ENCODE data around the gene NPW.

The NPW gene

DNA sequence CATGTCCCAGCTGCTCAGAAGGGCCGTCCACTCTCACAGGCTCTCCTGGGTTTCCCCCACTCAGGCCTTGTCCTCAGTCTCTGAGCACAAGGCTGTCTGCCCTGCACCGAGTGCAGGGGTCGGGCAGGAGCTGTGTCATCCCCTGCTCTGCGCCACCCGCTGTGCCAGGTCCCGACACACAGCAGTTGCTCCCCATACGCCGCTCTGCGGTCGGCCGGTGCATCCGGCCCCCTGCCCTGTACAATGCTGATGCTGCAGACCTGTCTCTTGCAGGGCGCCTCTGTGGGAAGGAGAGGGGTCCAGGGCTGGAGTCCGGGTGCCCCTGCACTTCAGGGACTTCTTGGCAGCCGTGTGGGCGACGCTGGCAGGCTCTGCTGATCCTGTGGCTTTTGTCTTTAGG is 34.3 kb downstream of the NPW start:
- Histone ChIP-seq H3K27ac (no peak overlapping the region), H3K4me1 (ENCODE audit: control insufficient read depth in 1 of 2, insufficient read depth in 1 of 2, low read depth in 1 of 2, low read length in 1 of 2) (peaks cover 0 to 2% of the 10 kb centered on the region in 2 experiments), H3K36me3 (peaks cover 86% of the 10 kb centered on the region), H3K27me3 (no peaks in the 10 kb centered on the region), H3K9me3 (no peaks in the 10 kb centered on the region), H3K4me3 (ENCODE audit: low read depth in 1 of 2, low read length in 1 of 2) (no peak overlapping the region)
- TF ChIP-seq, protein P1, sequence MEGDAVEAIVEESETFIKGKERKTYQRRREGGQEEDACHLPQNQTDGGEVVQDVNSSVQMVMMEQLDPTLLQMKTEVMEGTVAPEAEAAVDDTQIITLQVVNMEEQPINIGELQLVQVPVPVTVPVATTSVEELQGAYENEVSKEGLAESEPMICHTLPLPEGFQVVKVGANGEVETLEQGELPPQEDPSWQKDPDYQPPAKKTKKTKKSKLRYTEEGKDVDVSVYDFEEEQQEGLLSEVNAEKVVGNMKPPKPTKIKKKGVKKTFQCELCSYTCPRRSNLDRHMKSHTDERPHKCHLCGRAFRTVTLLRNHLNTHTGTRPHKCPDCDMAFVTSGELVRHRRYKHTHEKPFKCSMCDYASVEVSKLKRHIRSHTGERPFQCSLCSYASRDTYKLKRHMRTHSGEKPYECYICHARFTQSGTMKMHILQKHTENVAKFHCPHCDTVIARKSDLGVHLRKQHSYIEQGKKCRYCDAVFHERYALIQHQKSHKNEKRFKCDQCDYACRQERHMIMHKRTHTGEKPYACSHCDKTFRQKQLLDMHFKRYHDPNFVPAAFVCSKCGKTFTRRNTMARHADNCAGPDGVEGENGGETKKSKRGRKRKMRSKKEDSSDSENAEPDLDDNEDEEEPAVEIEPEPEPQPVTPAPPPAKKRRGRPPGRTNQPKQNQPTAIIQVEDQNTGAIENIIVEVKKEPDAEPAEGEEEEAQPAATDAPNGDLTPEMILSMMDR (IDR thresholded peaks at IDR 0.05): no peak

DNA sequence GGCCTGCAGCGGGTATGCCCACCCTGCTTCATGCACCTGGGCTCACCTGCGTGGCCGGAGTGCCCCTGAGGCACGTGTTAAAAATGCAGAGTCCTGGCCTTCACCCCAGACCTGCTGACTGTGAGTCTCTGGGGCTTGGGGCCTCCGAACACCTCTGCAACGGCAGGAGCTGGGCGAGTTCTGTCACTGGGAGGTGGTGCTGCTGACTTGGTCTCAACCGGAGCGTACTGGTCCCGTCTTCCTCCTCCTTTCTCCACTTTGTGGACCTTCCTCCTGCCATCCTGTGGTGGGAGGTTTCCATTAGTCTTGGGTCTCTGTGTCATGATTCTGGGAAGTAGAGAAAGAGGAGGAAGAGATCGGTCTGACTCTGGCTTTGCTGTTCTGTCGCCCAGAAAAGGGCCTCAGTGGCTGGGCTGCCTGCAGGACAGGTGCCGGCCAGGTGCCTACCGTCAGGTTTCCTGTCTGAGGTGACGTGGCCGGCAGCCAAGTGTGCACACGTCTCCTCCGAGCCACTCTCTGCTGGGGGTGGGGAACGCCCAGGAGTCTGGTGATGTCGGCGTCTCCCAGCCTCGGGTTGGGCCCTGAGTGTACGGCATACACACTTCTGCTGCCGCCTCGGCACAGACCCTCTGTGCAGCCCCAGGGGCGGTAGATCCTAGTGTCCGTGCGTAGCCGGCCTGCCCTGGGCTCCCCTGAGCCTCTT is 35.1 kb downstream of the NPW start:
- no peaks in the 10 kb centered on the region for H3K9me3 ChIP-seq
- H3K4me1 ChIP-seq (ENCODE audit: control insufficient read depth in 1 of 2, insufficient read depth in 1 of 2, low read depth in 1 of 2, low read length in 1 of 2): no peaks in the 10 kb centered on the region
- TF ChIP-seq, protein P1 (IDR thresholded peaks at IDR 0.05): no peak
- no peaks in the 10 kb centered on the region for H3K27me3 ChIP-seq
- H3K4me3 ChIP-seq (ENCODE audit: low read depth in 1 of 2, low read length in 1 of 2): no peak overlapping the region
- peaks cover 90% of the 10 kb centered on the region for H3K36me3 ChIP-seq
- H3K27ac ChIP-seq: no peak overlapping the region

DNA sequence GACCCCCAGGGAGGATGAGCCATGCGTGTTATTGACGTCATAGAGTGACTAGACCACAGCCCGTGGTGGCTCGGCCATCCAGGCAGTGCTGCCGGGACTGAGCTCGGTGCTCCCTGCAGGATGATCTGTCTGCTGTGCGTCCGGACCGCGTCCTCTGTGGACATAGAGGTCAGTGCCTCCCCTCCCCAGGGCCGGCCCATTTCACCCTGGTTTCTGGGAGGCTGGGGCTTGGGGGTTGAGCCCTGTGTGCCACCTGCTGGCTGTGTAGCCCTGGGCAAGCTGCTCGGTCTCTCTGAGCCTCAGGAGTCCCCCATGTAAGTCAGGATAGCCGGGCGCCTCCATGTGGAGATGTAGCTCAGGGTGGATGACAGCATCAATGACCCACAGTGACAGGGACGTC is 36.5 kb downstream of the NPW start:
- Histone ChIP-seq H3K36me3 (peaks cover 93% of the 10 kb centered on the region), H3K27me3 (no peaks in the 10 kb centered on the region), H3K4me1 (ENCODE audit: control insufficient read depth in 1 of 2, insufficient read depth in 1 of 2, low read depth in 1 of 2, low read length in 1 of 2) (no peaks in the 10 kb centered on the region), H3K4me3 (ENCODE audit: low read depth in 1 of 2, low read length in 1 of 2) (no peak overlapping the region), H3K9me3 (no peaks in the 10 kb centered on the region), H3K27ac (no peak overlapping the region)
- TF ChIP-seq, protein P1 (IDR thresholded peaks at IDR 0.05): no peak

DNA sequence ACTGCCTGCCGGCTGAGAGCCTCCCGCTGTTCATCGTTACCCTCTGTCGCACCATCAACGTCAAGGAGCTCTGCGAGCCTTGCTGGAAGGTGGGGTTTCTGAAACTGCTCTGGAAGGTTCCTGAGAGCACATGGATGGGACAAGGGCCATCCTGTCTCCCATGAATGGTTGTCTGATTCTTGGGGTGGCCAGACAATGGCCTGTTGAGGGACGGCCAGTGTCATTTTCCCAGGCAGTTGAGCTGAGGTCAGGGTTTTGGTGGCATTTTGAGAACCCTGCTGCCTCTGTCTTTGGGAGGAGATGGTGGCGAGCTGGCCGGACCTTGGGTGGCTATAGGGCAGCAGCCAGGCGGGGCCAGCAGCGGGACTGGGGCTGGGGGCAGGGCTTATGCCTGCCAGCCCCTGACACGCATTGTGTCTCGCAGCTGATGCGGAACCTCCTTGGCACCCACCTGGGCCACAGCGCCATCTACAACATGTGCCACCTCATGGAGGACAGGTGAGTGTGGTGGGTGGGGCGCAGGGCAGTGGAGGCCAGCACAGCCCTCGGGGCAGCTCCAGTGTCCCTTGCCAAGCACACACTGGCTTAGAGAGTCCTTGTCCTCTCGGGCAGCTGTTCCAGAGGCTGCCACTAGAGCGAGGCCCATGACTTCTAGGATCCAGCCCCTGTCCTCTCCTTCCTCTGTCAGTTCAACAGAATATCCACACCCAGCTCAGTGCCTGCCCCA is 37.3 kb downstream of the NPW start:
- Histone ChIP-seq H3K4me1 (ENCODE audit: control insufficient read depth in 1 of 2, insufficient read depth in 1 of 2, low read depth in 1 of 2, low read length in 1 of 2) (no peaks in the 10 kb centered on the region), H3K9me3 (no peaks in the 10 kb centered on the region), H3K36me3 (peaks cover 93% of the 10 kb centered on the region), H3K27me3 (no peaks in the 10 kb centered on the region), H3K4me3 (ENCODE audit: low read depth in 1 of 2, low read length in 1 of 2) (no peak overlapping the region), H3K27ac (no peak overlapping the region)
- TF ChIP-seq, protein P1 (IDR thresholded peaks at IDR 0.05): no peak

DNA sequence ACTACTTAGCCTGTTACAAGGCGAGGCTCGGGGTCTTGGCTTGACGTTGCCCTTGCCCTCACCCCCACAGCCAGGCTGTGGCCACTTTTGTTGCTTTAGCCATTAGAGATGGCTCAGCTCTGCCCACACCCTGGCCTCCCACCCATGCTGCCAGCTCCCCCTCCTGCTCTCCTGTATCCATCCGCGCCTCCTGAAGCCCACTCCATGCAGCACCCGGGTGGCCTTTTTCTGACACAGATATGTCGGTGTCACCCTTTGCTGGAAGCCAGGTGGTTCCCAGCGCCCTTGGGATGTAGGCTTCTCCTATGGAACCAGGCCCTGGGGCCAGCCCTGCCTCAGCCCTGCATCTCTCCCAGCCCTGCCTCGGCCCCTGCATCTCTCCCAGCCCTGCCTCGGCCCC is 37.9 kb downstream of the NPW start:
- H3K36me3 ChIP-seq: peaks cover 93% of the 10 kb centered on the region
- no peaks in the 10 kb centered on the region for H3K9me3 ChIP-seq
- TF ChIP-seq, protein P1 (IDR thresholded peaks at IDR 0.05): no peak
- H3K27ac ChIP-seq: no peak overlapping the region
- no peaks in the 10 kb centered on the region for H3K27me3 ChIP-seq
- H3K4me3 ChIP-seq (ENCODE audit: low read depth in 1 of 2, low read length in 1 of 2): no peak overlapping the region
- H3K4me1 ChIP-seq (ENCODE audit: control insufficient read depth in 1 of 2, insufficient read depth in 1 of 2, low read depth in 1 of 2, low read length in 1 of 2): no peaks in the 10 kb centered on the region

All from neutrophil (primary cell).